ENCODE measurements around the gene LCN6.

- no peak for TF ChIP-seq GATA2 (IDR thresholded peaks at IDR 0.05; ENCODE audit: low read depth, low read length)
- TF ChIP-seq GATA3 (IDR thresholded peaks at IDR 0.05; ENCODE audit: low read depth, low read length), result no peak
Observed at GRCh38 chr9:136719195-136719880, 29.0 kb downstream of the LCN6 start.
